Activated T-cell treated with anti-CD3 and anti-CD28 coated beads for 4 hours (primary cell): ENCODE data around the gene NTSR1.

ENCODE experiments used
- DNase-seq: peaks from one replicate; pipeline ENCODE4 v3.0.0-alpha.2; 2020

Gene NTSR1

GRCh38 chr20:62773845-62774714 lies 65.4 kb downstream of the NTSR1 start:
- no peak for DNase-seq

- no peak for DNase-seq
Measured at GRCh38 chr20:62774762-62775161, 66.1 kb downstream of the NTSR1 start.

- DNase-seq: no peak
Measured at GRCh38 chr20:62775206-62775605, 66.6 kb downstream of the NTSR1 start.

DNA sequence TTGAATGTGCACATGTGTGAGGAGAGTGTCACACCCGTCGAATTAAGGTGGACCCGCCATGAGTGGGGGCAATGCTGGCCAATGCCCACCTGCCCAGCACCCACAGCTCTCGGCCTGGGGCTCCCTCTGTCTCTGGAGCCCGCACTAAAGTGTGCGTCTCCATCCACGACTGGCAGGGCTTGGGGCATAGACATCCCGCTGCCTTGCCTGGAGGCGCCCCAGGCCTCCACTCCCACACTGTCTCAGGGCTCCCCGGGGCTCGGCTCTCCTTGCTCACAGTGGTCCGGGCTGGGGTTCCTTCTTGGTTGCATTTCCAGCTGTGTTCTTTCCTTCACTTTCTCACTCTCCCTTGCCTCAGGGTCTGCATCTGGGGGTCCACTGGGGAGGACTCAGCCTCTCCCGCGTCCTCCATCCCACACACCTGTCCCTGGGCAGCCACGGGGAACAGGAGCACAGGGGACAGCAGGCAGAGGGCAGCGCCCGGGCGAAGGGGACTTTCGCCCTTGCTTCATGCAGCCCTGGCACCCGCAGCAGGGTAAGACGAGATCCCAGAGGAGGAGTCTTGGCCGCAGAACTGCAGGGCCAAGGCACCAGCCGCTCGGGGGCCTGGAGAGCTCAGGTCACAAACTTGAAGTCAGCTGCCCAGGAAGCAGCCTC lies 67.5 kb downstream of the NTSR1 start:
- DNase-seq: no peak

- DNase-seq: peak; percentile 52
Measured at GRCh38 chr20:62776692-62777527, 68.3 kb downstream of the NTSR1 start.

DNA sequence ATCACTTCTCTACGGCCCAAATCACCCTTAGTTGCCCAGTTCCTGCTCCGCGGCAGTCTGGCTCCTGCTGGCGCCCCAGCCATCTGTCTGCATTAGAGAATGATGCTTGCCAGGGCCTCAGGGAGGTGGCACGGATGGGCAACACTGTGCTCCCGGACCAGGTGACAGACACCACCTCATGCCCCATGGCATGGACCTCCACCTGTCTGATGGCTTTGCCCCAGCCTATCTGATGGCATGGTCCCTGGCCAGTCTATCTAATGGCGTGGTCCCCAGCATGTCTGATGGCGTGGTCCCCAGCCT lies 68.8 kb downstream of the NTSR1 start:
- DNase-seq: no peak

DNA sequence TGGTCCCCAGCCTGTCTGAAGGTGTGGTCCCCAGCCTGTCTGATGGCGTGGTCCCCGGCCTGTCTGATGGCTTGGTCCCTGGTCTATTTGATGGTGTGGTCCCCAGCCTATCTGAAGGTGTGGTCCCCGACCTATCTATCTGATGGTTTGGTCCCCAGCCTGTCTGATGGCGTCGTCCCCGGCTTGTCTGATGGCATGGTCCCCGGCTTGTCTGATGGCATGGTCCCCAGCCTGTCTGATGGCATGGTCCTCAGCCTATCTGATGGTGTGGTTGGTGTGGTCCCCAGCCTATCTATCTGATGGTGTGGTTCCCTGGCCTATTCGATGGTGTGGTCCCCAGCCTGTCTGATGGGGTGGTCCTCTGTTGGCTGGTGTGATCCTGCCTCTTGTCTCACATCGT lies 69.4 kb downstream of the NTSR1 start:
- no peak for DNase-seq

DNA sequence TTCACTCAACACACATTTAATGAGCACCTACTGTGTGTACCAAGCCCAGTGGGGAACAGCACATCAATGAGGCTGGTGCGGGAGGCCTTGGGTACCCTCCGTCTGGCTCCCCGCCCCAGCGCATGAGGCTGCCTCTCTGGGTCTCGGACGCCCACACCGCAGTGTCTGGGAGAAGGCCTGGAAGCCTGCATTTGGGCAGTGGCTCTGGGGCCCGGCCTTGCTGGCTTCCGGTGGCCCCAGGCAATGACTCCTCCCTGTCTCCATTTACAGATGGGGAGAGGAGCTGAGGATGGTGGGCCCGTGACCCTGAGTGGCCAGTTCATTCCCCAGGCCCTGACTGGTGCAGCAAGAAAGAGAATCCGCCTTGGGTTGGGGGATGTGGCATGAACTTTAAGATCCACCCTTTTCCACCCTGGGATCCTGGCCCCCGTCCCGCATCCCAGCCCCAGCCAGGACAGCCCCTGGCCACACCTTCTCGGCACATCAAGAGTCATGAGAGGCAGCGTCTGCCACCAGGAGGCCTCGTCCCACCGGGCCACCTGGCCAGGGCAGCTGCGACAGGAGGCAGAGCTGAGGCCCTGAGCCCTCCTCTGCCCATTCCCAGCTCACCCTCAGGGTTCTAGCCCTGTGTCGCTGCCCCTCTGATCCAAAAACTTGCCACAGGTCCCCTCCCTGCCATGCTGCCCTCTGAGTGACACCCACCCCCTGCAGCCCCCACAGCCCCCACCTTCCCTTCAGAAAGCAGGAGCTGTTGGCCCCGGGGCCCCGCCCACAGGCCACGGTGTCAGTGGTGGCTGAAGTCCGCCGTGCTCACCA lies 70.2 kb downstream of the NTSR1 start:
- no peak for DNase-seq

- no peak for DNase-seq
Measured at GRCh38 chr20:62779417-62779685, 70.7 kb downstream of the NTSR1 start.

- DNase-seq: no peak
Measured at GRCh38 chr20:62780204-62780603, 71.6 kb downstream of the NTSR1 start.

- DNase-seq: no peak
Measured at GRCh38 chr20:62780696-62781095, 72.1 kb downstream of the NTSR1 start.

DNA sequence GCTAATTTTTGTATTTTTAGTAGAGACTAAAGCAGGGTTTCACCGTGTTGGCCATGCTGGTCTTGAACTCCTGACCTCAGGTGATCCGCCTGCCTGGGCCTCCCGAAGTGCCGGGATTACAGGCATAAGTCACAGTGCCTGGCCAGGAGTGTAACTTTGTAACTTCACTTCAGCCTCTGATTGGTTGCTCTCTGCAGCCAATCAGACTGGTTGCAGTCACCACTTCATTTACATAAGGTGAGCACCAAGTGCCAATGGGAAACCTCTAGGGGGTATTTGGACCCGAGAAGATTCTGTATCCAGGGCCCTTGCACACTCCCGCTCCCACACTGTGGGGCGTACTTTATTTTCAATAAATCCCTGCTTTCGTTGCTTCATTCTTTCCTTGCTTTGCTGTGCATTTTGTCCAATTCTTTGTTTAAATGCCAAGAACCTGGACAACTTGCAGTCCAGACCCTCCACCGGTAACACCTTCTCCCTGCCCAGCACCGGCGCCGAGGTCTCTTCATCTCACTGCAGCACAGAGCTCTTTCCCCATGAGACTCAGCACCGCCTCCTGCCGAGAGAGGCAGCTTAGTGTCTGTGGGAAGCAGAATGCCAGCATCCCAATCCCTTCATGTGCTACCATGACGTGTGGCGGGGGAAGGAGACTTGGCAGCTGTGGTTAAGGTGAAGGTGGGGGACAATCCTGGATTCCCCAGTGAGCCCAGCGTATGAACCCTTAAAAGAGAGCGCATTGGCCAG lies 73.7 kb downstream of the NTSR1 start:
- no peak for DNase-seq

DNA sequence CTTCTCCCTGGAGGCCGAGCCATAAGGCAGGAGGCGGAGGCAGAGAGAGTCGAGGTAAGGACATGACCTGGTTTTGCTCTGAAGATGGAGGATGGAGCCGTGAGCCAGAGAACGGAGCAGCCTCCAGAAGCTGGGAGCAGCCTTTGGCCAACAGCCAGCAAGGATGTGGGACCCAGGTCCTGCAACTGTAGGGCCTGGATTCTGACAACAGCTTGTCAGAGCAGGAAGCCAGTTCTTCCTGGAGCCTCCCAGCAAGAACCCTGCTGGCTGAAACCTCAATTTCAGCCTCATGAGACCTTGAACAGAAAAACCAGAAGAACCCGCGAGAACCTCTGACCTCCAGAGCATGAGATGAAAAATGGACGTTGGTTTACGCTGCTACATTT lies 74.2 kb downstream of the NTSR1 start:
- no peak for DNase-seq

- no peak for DNase-seq
Measured at GRCh38 chr20:62784497-62784896, 75.9 kb downstream of the NTSR1 start.

DNA sequence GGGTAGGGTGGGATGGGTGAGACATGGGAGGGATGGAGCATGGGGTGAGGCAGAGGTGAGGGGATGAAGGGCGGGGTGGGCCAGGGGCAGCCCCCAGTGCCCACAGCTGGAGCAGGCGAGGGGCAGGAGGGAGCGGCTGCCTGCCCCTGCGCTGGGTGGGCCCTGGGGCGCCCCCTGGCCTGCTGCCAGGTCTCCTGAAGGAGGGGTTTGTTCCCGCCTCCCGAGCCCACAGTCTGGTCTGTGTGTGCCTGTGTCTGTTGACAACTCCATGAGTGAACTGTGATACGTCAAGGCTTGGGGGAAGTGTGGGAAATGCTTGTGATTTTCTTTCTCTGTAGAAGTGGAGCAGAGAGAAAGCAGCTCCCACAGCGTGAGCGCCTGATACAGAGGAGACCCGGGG lies 76.8 kb downstream of the NTSR1 start:
- no peak for DNase-seq

- DNase-seq: no peak
Measured at GRCh38 chr20:62786157-62786556, 77.5 kb downstream of the NTSR1 start.

GRCh38 chr20:62787321-62787720 lies 78.7 kb downstream of the NTSR1 start:
- no peak for DNase-seq

DNA sequence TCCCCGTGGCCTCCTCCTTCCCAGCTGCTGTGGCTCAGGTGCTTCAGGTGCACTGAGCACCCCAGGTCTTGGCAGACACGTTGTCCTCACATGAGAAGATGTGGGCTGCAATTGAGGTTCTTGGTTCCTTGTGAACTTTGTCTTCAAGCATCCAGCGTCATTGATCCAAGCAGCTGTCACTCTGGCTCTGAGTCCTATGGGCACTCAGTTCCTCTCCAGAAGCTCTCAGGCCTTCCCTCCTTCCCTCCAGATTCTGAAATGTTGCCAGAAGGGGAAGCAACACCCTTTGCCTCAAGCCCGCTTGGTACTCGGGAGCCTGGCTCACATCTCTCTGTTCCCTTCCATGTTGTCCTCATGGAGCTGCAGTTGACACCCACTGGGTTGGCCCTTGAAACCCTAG lies 79.2 kb downstream of the NTSR1 start:
- no peak for DNase-seq

DNA sequence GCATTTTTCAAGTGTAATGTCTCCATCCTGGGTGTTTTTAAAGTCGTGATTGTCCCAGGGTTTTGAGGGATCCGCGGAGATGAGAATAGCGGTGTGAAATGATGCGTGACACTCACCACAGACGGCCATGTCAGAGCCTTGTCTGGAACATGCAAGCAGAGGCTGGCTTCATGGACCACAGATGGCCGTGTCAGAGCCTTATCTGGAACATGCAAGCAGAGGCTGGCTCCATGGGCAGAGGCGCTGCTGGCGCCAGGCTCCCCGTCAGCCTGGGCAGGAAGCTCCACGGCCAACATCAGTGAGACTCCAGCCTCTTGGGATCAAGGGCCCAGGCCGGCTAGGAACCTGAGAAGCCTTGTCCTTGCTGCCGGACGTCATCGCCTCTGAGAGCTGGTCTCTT lies 80.0 kb downstream of the NTSR1 start:
- no peak for DNase-seq

- DNase-seq: no peak
Measured at GRCh38 chr20:62790075-62790474, 81.4 kb downstream of the NTSR1 start.

DNA sequence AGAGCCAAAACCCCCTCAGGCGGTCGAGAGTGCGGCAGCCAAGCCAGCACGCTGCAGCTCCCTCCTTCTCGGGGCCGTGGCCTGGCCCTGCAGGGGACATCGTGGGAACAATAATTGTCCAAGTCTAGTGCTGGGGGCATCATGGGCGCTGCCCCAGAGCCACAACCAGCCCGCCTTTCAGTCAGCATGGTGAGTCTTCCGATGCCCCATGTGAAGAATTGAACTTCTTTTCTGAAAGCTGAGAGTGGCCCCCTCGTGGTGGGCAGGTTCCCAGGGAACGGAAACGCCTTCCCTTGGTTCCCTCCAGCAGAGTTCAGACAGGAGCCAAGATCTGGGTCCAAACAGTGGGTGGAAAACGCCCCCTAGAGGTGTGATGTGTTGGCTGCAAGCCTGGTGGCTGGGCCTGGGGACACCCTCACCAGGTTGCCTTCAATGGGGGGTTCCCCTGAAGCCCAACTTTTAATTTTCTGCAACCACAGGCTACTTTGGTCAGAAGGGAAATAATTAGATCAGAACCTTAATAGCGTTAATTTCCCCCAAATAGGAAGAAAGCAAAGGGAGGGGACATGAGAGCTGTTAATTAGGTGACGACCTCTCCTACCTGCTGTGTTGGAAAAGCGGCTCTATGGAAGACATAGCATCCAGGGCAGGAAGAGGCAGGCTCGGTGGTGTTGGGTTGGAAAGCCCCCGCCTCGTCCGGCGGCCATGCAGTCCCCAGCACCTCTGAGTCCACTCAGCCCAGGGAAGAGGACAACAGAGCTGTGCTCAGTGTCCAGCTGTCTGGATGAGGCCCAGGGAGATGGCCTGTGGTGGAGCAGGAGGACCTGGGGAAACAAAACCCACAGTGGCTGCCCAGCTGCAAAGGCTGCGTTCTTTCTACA lies 82.9 kb downstream of the NTSR1 start:
- peak; percentile 67 for DNase-seq
